GM23338 (cell line): ENCODE results near the gene RAB3A. TPM values are rescaled to one million over a fixed set of nuclear protein-coding genes. Genes with fewer than 3 reads are reported as not detected.

ENCODE experiments used
- ATAC-seq: fragments of 200-7000 bp; cut with Tn5 transposase; 3 replicates; pipeline ENCODE4 v1.9.1; 2020
- DNase-seq: peaks from one replicate; pipeline ENCODE4 v3.0.0-alpha.2; 2015; ENCODE audit warnings: low spot score
- H2AFZ ChIP-seq: fragments of 200-600 bp; sonication (generic); 2 replicates; pipeline ENCODE4 v1.8.0; 2016; ENCODE audit warnings: antibody characterized with exemption, mild to moderate bottlenecking, moderate library complexity
- H3F3A ChIP-seq: fragments of 200-600 bp; sonication (generic); replicated peaks from 2 replicates; pipeline ENCODE4 v1.8.0; 2017; ENCODE audit warnings: antibody characterized with exemption, mixed run types, low read depth
- H3K27ac ChIP-seq: fragments of 200-600 bp; sonication (generic); 2 replicates; pipeline ENCODE4 v1.6.1; 2016; ENCODE audit warnings: low read depth
- H3K27me3 ChIP-seq: fragments of 200-600 bp; sonication (generic); 2 replicates; pipeline ENCODE4 v1.8.0; 2016; ENCODE audit warnings: mild to moderate bottlenecking, mixed run types, moderate library complexity; ENCODE audit not compliant: insufficient read depth
- H3K36me3 ChIP-seq: fragments of 200-600 bp; sonication (generic); 2 replicates; pipeline ENCODE4 v1.8.0; 2016; ENCODE audit warnings: mild to moderate bottlenecking; ENCODE audit not compliant: insufficient read depth
- H3K4me1 ChIP-seq: fragments of 200-600 bp; sonication (generic); 2 replicates; pipeline ENCODE4 v1.8.0; 2016; ENCODE audit warnings: mild to moderate bottlenecking, moderate library complexity; ENCODE audit not compliant: insufficient read depth
- H3K4me2 ChIP-seq: fragments of 200-600 bp; sonication (generic); 2 replicates; pipeline ENCODE4 v1.7.1; 2017; ENCODE audit warnings: mixed run types
- H3K4me3 ChIP-seq: fragments of 200-600 bp; sonication (generic); 2 replicates; pipeline ENCODE4 v1.6.1; 2016; ENCODE audit warnings: mixed run types
- H3K79me2 ChIP-seq: fragments of 200-600 bp; sonication (generic); replicated peaks from 2 replicates; pipeline ENCODE4 v1.8.0; 2017; ENCODE audit warnings: mild to moderate bottlenecking; ENCODE audit not compliant: insufficient read depth
- H3K9me2 ChIP-seq: fragments of 200-600 bp; sonication (generic); 2 replicates; pipeline ENCODE4 v1.8.0; 2017; ENCODE audit not compliant: insufficient read depth
- H4K20me1 ChIP-seq: fragments of 200-600 bp; sonication (generic); replicated peaks from 2 replicates; pipeline ENCODE4 v1.8.0; 2017; ENCODE audit warnings: mild to moderate bottlenecking; ENCODE audit not compliant: insufficient read depth
- H3K27ac Mint-ChIP-seq: 2 replicates; pipeline ENCODE4 v1.8.0; 2020; ENCODE audit warnings: inconsistent platforms, mild to moderate bottlenecking, moderate library complexity, mixed read lengths
- H3K27me3 Mint-ChIP-seq: 3 replicates; pipeline ENCODE4 v1.8.0; 2022; ENCODE audit warnings: low read depth, mild to moderate bottlenecking, moderate library complexity, mixed read lengths, inconsistent platforms; ENCODE audit not compliant: insufficient read depth, poor library complexity
- H3K36me3 Mint-ChIP-seq: 3 replicates; pipeline ENCODE4 v1.8.0; 2021; ENCODE audit warnings: low read depth, mild to moderate bottlenecking, inconsistent platforms, moderate library complexity, mixed read lengths
- H3K4me1 Mint-ChIP-seq: 3 replicates; pipeline ENCODE4 v1.8.0; 2020; ENCODE audit warnings: mild to moderate bottlenecking, inconsistent platforms, mixed read lengths
- H3K4me3 Mint-ChIP-seq: 3 replicates; pipeline ENCODE4 v1.8.0; 2021; ENCODE audit warnings: moderate library complexity, mild to moderate bottlenecking, inconsistent platforms, mixed read lengths
- H3K9me3 Mint-ChIP-seq: 3 replicates; pipeline ENCODE4 v1.8.0; 2020; ENCODE audit warnings: moderate library complexity, mild to moderate bottlenecking, inconsistent platforms, mixed read lengths
- CTCF ChIP-seq, 2 experiments: fragments of 200-600 bp in 1 of 2; sonication (generic) in 1 of 2; conservative IDR thresholded peaks; 2 replicates each; pipeline versions ENCODE4 v1.5.1 to v1.6.1; 2016 to 2017; ENCODE audit warnings: antibody characterized with exemption in 2 of 2, low read depth in 2 of 2, mild to moderate bottlenecking in 2 of 2, moderate library complexity in 1 of 2
- ETS1 ChIP-seq: IDR thresholded peaks from 2 replicates; pipeline ENCODE4 v1.6.1; 2016; ENCODE audit warnings: antibody characterized with exemption
- EZH2 ChIP-seq: fragments of 200-600 bp; sonication (generic); IDR thresholded peaks from one replicate; pipeline ENCODE4 v1.8.0; 2017; ENCODE audit warnings: antibody characterized with exemption, mild to moderate bottlenecking, low read depth; ENCODE audit not compliant: unreplicated experiment
- JUNB ChIP-seq: IDR thresholded peaks from one replicate; pipeline ENCODE4 v1.6.1; 2016; ENCODE audit warnings: antibody characterized with exemption; ENCODE audit not compliant: unreplicated experiment
- NANOG ChIP-seq: IDR thresholded peaks from 2 replicates; pipeline ENCODE4 v1.6.1; 2016; ENCODE audit warnings: antibody characterized with exemption, borderline replicate concordance
- POLR2AphosphoS5 ChIP-seq: IDR thresholded peaks from 2 replicates; pipeline ENCODE4 v1.6.1; 2016; ENCODE audit warnings: antibody characterized with exemption, low read depth
- REST ChIP-seq: IDR thresholded peaks from one replicate; pipeline ENCODE4 v1.6.1; 2018; ENCODE audit warnings: antibody characterized with exemption; ENCODE audit not compliant: unreplicated experiment
- ZNF114 ChIP-seq: fragments of 250-450 bp; sonication (Bioruptor Pico); IDR thresholded peaks from 2 replicates; pipeline ENCODE4 v1.5.0; 2020; ENCODE audit warnings: mild to moderate bottlenecking, moderate library complexity
- polyA plus RNA-seq: library from polyadenylated mRNA; unstranded; fragments of >200 nt; fragmentation: Nextera tagmentation; extraction: Ambion mirVana; gene quantifications from 2 replicates; pipeline ENCODE4 v1.2.1, GENCODE V29; 2016
- total RNA-seq: library from RNA; depleted of rRNA; stranded (reverse); fragments of >200 nt; shearing (Covaris generic); gene quantifications from 2 replicates; pipeline ENCODE4 v1.2.3, GENCODE V29; 2014

Gene RAB3A
- total and polyA plus RNA-seq, 2 experiments from 2014 or later: 9.7 to 20.3 TPM

- TF ChIP-seq CTCF (conservative IDR thresholded peaks at IDR 0.05; ENCODE audit: low read depth in 2 of 2): no peak
- no peak for TF ChIP-seq ETS1
- no peak for TF ChIP-seq POLR2AphosphoS5
- no peak for TF ChIP-seq ZNF114 (CRISPR knock-in tag)
- TF ChIP-seq JUNB: no peak
These were observed 30.7 kb downstream of the RAB3A start (continued) for GRCh38 chr19:18173054-18173571.

- Histone ChIP-seq H3F3A (peaks cover 9% of the 10 kb centered on the region), H2AFZ (no peak overlapping the region), H4K20me1 (no peaks in the 10 kb centered on the region), H3K27me3 (peaks cover 12% of the 10 kb centered on the region), H3K9me2 (no peaks in the 10 kb centered on the region), H3K79me2 (no peaks in the 10 kb centered on the region), H3K36me3 (no peaks in the 10 kb centered on the region; the same call in 1 of the 2 replicates), H3K27ac (no peak overlapping the region), H3K4me1 (peaks cover 4% of the 10 kb centered on the region), H3K4me3 (no peak overlapping the region), H3K4me2 (no peak overlapping the region)
- peaks cover 6% of the 10 kb centered on the region for H3K4me1 Mint-ChIP-seq
- peaks cover 22% of the 10 kb centered on the region for H3K27me3 Mint-ChIP-seq
- ATAC-seq: no peak
- no peaks in the 10 kb centered on the region for H3K9me3 Mint-ChIP-seq
- no peak for DNase-seq
- H3K27ac Mint-ChIP-seq: no peak overlapping the region
- no peak overlapping the region for H3K4me3 Mint-ChIP-seq
- H3K36me3 Mint-ChIP-seq: peaks cover 23% of the 10 kb centered on the region
- TF ChIP-seq JUNB: no peak
- TF ChIP-seq CTCF (conservative IDR thresholded peaks at IDR 0.05; ENCODE audit: low read depth in 2 of 2): no peak
- no peak for TF ChIP-seq NANOG
- TF ChIP-seq EZH2: no peak
- no peak for TF ChIP-seq ETS1
- no peak for TF ChIP-seq REST
These were observed 31.4 kb downstream of the RAB3A start for GRCh38 chr19:18172331-18173053.
